K562 (cell line): ENCODE results near the gene MGP. TPM values are rescaled to one million over a fixed set of nuclear protein-coding genes. Genes with fewer than 3 reads are reported as not detected.

Experiments used
- CBFA2T3 ChIP-seq: fragments of 450-650 bp; IDR thresholded peaks from 2 replicates; pipeline ENCODE4 v1.6.1; 2017
- CHD1 ChIP-seq: fragments of 200-600 bp; sonication (generic); IDR thresholded peaks from one replicate; pipeline ENCODE4 v1.6.1; 2012; ENCODE audit warnings: mild to moderate bottlenecking, moderate library complexity, low read length, inconsistent platforms
- CLOCK ChIP-seq: fragments of 250-450 bp; sonication (Bioruptor Pico); IDR thresholded peaks from 2 replicates; pipeline ENCODE4 v1.4.0; 2020; ENCODE audit warnings: mild to moderate bottlenecking, moderate library complexity, borderline replicate concordance
- HMG20A ChIP-seq: fragments of 450-650 bp; formaldehyde crosslinking; conservative IDR thresholded peaks from 2 replicates; pipeline ENCODE4 v1.4.0; 2020; ENCODE audit warnings: mild to moderate bottlenecking, mixed read lengths
- KDM2B ChIP-seq: fragments of 250-450 bp; sonication (Bioruptor Pico); IDR thresholded peaks from 2 replicates; pipeline ENCODE4 v1.8.0; 2021; ENCODE audit warnings: mild to moderate bottlenecking, moderate library complexity
- MTA1 ChIP-seq: fragments of 450-650 bp; IDR thresholded peaks from 2 replicates; pipeline ENCODE4 v1.6.1; 2017; ENCODE audit warnings: borderline replicate concordance
- POLR2A ChIP-seq: fragments of 450-650 bp; conservative IDR thresholded peaks from 2 replicates; pipeline ENCODE4 v1.6.1; 2016
- RBBP5 ChIP-seq: fragments of 200-600 bp; sonication (generic); IDR thresholded peaks from 2 replicates; pipeline ENCODE4 v1.6.1; 2012; ENCODE audit warnings: borderline replicate concordance, mild to moderate bottlenecking, low read length, control low read depth, inconsistent platforms; ENCODE audit not compliant: insufficient read depth, poor library complexity, severe bottlenecking
- SNRNP70 ChIP-seq: fragments of 200-400 bp; formaldehyde crosslinking; optimal IDR thresholded peaks from 2 replicates; pipeline ENCODE3; 2017; ENCODE audit warnings: low read depth, low read length
- THRAP3 ChIP-seq: fragments of 450-650 bp; IDR thresholded peaks from 2 replicates; pipeline ENCODE4 v1.6.1; 2016; ENCODE audit warnings: mild to moderate bottlenecking, inconsistent platforms, borderline replicate concordance
- ZNF121 ChIP-seq: sonication (generic); formaldehyde crosslinking; conservative IDR thresholded peaks from 2 replicates; pipeline ENCODE4 v1.8.0; 2022; ENCODE audit warnings: missing genetic modification reagents
- ZNF146 ChIP-seq: IDR thresholded peaks from one replicate; pipeline ENCODE4 v1.6.1; 2018; ENCODE audit warnings: missing compliant biosample characterization; ENCODE audit not compliant: unreplicated experiment
- ZNF232 ChIP-seq: sonication (generic); formaldehyde crosslinking; IDR thresholded peaks from 2 replicates; pipeline ENCODE4 v1.8.0; 2022; ENCODE audit warnings: mild to moderate bottlenecking, missing genetic modification reagents
- ZNF583 ChIP-seq: fragments of 250-450 bp; sonication (Bioruptor Pico); IDR thresholded peaks from 2 replicates; pipeline ENCODE4 v1.4.0; 2020
- polyA plus RNA-seq, 8 experiments: library from polyadenylated mRNA; depleted of rRNA in 4 of 8; stranded (reverse) in 5 of 8; unstranded in 3 of 8; fragments of >200 nt; fragmentation: Nextera tagmentation in 2 of 8; fragmentation: Illumina TruSeq in 1 of 8; extraction: Ambion mirVana in 2 of 8; extraction: Trizol in 1 of 8; gene quantifications; 2 replicates each; pipeline versions ENCODE4 v1.2.1 to v1.2.3, GENCODE V29; 2011 to 2014; ENCODE audit warnings: inconsistent platforms in 1 of 8, missing spikeins in 1 of 8
- total RNA-seq, 7 experiments: library from RNA; depleted of rRNA in 6 of 7; stranded (reverse); fragments of >200 nt in 6 of 7; fragmentation: Illumina TruSeq in 2 of 7; extraction: Trizol in 2 of 7; gene quantifications; 2 replicates each; pipeline versions ENCODE4 v1.2.1 to v1.2.3, GENCODE V29; 2011 to 2021; ENCODE audit warnings: low replicate concordance in 1 of 7
- TF ChIP-seq, protein P1 (sequence below): fragments of 150-350 bp; IDR thresholded peaks from 2 replicates; pipeline ENCODE4 v1.6.1; 2014; ENCODE audit warnings: low read depth, mild to moderate bottlenecking, low read length, borderline replicate concordance
- TF ChIP-seq, protein P2 (sequence below): fragments of 450-650 bp; IDR thresholded peaks from 2 replicates; pipeline ENCODE4 v1.6.1; 2016; ENCODE audit warnings: low read depth

The MGP gene
- total and polyA plus RNA-seq, 9 of the 15 experiments (the other 6 are each of a cell fraction or from before 2014, with no cell fraction given) = 1.2 TPM; not detected in 8

DNA sequence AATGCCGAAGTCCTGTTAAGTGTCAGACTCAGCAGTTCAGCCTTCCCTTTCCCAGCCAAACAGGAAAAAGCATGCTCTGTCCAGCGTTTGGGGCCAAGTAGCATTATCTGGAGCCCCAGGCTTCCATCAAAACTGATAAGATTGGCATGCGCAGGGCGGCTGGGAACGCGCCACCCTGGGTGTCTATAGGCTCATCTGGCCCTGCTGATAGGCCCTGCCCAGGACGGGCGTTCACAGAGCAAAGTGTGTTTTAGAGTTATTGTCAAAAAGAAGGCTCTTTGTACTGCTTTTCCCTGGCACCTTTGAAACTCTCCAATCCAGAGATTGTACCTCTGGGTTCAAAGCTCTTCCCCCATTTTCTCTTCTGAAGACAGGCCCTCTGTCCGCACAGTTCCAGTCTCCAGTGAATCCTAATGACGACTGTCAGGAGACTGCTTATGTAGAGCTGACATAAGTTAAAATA lies 42.2 kb downstream of the MGP start, which contains the start of gene ART4 (continued):
- TF ChIP-seq, protein P1, sequence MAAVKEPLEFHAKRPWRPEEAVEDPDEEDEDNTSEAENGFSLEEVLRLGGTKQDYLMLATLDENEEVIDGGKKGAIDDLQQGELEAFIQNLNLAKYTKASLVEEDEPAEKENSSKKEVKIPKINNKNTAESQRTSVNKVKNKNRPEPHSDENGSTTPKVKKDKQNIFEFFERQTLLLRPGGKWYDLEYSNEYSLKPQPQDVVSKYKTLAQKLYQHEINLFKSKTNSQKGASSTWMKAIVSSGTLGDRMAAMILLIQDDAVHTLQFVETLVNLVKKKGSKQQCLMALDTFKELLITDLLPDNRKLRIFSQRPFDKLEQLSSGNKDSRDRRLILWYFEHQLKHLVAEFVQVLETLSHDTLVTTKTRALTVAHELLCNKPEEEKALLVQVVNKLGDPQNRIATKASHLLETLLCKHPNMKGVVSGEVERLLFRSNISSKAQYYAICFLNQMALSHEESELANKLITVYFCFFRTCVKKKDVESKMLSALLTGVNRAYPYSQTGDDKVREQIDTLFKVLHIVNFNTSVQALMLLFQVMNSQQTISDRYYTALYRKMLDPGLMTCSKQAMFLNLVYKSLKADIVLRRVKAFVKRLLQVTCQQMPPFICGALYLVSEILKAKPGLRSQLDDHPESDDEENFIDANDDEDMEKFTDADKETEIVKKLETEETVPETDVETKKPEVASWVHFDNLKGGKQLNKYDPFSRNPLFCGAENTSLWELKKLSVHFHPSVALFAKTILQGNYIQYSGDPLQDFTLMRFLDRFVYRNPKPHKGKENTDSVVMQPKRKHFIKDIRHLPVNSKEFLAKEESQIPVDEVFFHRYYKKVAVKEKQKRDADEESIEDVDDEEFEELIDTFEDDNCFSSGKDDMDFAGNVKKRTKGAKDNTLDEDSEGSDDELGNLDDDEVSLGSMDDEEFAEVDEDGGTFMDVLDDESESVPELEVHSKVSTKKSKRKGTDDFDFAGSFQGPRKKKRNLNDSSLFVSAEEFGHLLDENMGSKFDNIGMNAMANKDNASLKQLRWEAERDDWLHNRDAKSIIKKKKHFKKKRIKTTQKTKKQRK = no peak
- TF ChIP-seq MTA1 (no peak), CHD1 (no peak), ZNF232 (CRISPR knock-in tag) (no peak), CLOCK (CRISPR knock-in tag) (no peak), ZNF583 (CRISPR knock-in tag) (no peak), POLR2A (no peak), RBBP5 (no peak), HMG20A (CRISPR knock-in tag) (no peak), ZNF146 (CRISPR knock-in tag) (no peak), KDM2B (CRISPR knock-in tag) (no peak), THRAP3 (no peak), CBFA2T3 (peak; percentile 86), SNRNP70 (no peak), ZNF121 (CRISPR knock-in tag) (no peak)
- TF ChIP-seq, protein P2, sequence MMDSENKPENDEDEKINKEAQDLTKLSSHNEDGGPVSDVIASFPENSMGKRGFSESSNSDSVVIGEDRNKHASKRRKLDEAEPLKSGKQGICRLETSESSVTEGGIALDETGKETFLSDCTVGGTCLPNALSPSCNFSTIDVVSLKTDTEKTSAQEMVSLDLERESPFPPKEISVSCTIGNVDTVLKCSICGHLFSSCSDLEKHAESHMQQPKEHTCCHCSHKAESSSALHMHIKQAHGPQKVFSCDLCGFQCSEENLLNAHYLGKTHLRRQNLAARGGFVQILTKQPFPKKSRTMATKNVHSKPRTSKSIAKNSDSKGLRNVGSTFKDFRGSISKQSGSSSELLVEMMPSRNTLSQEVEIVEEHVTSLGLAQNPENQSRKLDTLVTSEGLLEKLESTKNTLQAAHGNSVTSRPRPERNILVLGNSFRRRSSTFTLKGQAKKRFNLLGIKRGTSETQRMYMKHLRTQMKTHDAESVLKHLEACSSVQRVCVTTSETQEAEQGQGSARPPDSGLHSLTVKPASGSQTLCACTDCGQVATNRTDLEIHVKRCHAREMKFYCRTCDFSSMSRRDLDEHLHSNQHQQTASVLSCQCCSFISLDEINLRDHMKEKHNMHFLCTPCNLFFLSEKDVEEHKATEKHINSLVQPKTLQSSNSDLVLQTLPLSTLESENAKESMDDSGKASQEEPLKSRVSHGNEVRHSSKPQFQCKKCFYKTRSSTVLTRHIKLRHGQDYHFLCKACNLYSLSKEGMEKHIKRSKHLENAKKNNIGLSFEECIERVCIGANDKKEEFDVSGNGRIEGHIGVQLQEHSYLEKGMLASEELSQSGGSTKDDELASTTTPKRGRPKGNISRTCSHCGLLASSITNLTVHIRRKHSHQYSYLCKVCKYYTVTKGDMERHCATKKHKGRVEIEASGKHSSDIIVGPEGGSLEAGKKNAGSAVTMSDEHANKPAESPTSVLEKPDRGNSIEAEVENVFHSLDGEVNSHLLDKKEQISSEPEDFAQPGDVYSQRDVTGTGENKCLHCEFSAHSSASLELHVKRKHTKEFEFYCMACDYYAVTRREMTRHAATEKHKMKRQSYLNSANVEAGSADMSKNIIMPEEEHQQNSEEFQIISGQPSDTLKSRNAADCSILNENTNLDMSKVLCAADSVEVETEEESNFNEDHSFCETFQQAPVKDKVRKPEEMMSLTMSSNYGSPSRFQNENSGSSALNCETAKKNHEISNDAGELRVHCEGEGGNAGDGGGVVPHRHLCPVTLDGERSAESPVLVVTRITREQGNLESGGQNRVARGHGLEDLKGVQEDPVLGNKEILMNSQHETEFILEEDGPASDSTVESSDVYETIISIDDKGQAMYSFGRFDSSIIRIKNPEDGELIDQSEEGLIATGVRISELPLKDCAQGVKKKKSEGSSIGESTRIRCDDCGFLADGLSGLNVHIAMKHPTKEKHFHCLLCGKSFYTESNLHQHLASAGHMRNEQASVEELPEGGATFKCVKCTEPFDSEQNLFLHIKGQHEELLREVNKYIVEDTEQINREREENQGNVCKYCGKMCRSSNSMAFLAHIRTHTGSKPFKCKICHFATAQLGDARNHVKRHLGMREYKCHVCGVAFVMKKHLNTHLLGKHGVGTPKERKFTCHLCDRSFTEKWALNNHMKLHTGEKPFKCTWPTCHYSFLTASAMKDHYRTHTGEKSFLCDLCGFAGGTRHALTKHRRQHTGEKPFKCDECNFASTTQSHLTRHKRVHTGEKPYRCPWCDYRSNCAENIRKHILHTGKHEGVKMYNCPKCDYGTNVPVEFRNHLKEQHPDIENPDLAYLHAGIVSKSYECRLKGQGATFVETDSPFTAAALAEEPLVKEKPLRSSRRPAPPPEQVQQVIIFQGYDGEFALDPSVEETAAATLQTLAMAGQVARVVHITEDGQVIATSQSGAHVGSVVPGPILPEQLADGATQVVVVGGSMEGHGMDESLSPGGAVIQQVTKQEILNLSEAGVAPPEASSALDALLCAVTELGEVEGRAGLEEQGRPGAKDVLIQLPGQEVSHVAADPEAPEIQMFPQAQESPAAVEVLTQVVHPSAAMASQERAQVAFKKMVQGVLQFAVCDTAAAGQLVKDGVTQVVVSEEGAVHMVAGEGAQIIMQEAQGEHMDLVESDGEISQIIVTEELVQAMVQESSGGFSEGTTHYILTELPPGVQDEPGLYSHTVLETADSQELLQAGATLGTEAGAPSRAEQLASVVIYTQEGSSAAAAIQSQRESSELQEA = no peak
